GM12878 (cell line): ENCODE data around the gene CFAP58. TPM values are rescaled to one million over a fixed set of nuclear protein-coding genes. Genes with fewer than 3 reads are reported as not detected.

Experiments
- BCL3 ChIP-seq: IDR thresholded peaks from 2 replicates; pipeline ENCODE4 v1.6.1; 2011; ENCODE audit warnings: borderline replicate concordance, low read depth, mild to moderate bottlenecking, moderate library complexity, low read length; ENCODE audit not compliant: insufficient read depth, poor library complexity, severe bottlenecking
- BRCA1 ChIP-seq: IDR thresholded peaks from 2 replicates; pipeline ENCODE4 v1.6.1; 2011; ENCODE audit warnings: low read depth, low read length, improper control_type of control experiment
- CTCF ChIP-seq, 3 experiments: IDR thresholded peaks in 2 of 3; conservative IDR thresholded peaks in 1 of 3; 2 replicates each; pipeline ENCODE4 v1.5.1; 2011; ENCODE audit warnings: low read depth in 3 of 3, low read length in 3 of 3, mild to moderate bottlenecking in 3 of 3, control low read depth in 2 of 3, moderate library complexity in 2 of 3, inconsistent platforms in 1 of 3, mixed read lengths in 1 of 3; ENCODE audit not compliant: control insufficient read depth in 2 of 3, insufficient read depth in 1 of 3; ENCODE audit errors: extremely low read depth in 1 of 3
- HDAC2 ChIP-seq: fragments of 200-600 bp; sonication (generic); IDR thresholded peaks from 2 replicates; pipeline ENCODE4 v1.6.1; 2017
- HDGF ChIP-seq: fragments of 450-650 bp; IDR thresholded peaks from 2 replicates; pipeline ENCODE4 v1.6.1; 2016; ENCODE audit warnings: antibody characterized with exemption
- LARP7 ChIP-seq: fragments of 450-650 bp; IDR thresholded peaks from 2 replicates; pipeline ENCODE4 v1.6.1; 2017; ENCODE audit warnings: mild to moderate bottlenecking
- MAX ChIP-seq: IDR thresholded peaks from 2 replicates; pipeline ENCODE4 v1.6.1; 2012; ENCODE audit warnings: low read depth, low read length, improper control_type of control experiment
- MEF2A ChIP-seq: IDR thresholded peaks from 2 replicates; pipeline ENCODE4 v1.6.1; 2011; ENCODE audit warnings: low read depth, mild to moderate bottlenecking, low read length, moderate library complexity; ENCODE audit not compliant: insufficient read depth
- NFXL1 ChIP-seq: fragments of 450-650 bp; IDR thresholded peaks from 2 replicates; pipeline ENCODE4 v1.6.1; 2017; ENCODE audit warnings: antibody characterized with exemption, mild to moderate bottlenecking, borderline replicate concordance
- NR2C1 ChIP-seq: fragments of 450-650 bp; IDR thresholded peaks from 2 replicates; pipeline ENCODE4 v1.6.1; 2017; ENCODE audit warnings: antibody characterized with exemption, mild to moderate bottlenecking, moderate library complexity
- POLR2AphosphoS2 ChIP-seq: IDR thresholded peaks from 2 replicates; pipeline ENCODE4 v1.6.1; 2011; ENCODE audit warnings: low read depth, mild to moderate bottlenecking, low read length, improper control_type of control experiment, moderate library complexity
- RELB ChIP-seq: fragments of 450-650 bp; IDR thresholded peaks from 2 replicates; pipeline ENCODE4 v1.6.1; 2017; ENCODE audit warnings: low read depth, mild to moderate bottlenecking, moderate library complexity
- SIN3A ChIP-seq: IDR thresholded peaks from 2 replicates; pipeline ENCODE4 v1.6.1; 2012; ENCODE audit warnings: low read depth, low read length, improper control_type of control experiment
- TCF12 ChIP-seq: IDR thresholded peaks from 2 replicates; pipeline ENCODE4 v1.6.1; 2011; ENCODE audit warnings: low read depth, mild to moderate bottlenecking, low read length
- ZBTB33 ChIP-seq: fragments of 450-650 bp; IDR thresholded peaks from 2 replicates; pipeline ENCODE4 v1.6.1; 2017; ENCODE audit warnings: mild to moderate bottlenecking
- ZNF622 ChIP-seq: fragments of 450-650 bp; IDR thresholded peaks from 2 replicates; pipeline ENCODE4 v1.6.1; 2017; ENCODE audit warnings: mild to moderate bottlenecking, inconsistent platforms
- polyA plus RNA-seq, 11 experiments: library from polyadenylated mRNA; depleted of rRNA in 4 of 11; unstranded in 6 of 11; stranded (reverse) in 5 of 11; fragments of >200 nt; fragmentation: Nextera tagmentation in 4 of 11; fragmentation: Illumina TruSeq in 1 of 11; extraction: Ambion mirVana in 4 of 11; extraction: Trizol in 1 of 11; gene quantifications; 1 replicate in 1 of 11; 2 replicates in 10 of 11; pipeline versions ENCODE4 v1.2.1 to v1.2.3, GENCODE V29; 2011 to 2016; ENCODE audit warnings: inconsistent platforms in 2 of 11, missing spikeins in 2 of 11, low read depth in 1 of 11
- total RNA-seq, 4 experiments: library from RNA; depleted of rRNA in 3 of 4; stranded (reverse); fragments of >200 nt in 3 of 4; fragmentation: Illumina TruSeq in 1 of 4; extraction: Trizol in 1 of 4; gene quantifications; 2 replicates each; pipeline versions ENCODE4 v1.2.1 to v1.2.3, GENCODE V29; 2013 to 2021

CFAP58 gene
- total and polyA plus RNA-seq, 10 of the 15 experiments (the other 5 are each of a cell fraction or from before 2014, with no cell fraction given) = 0.03 to 0.35 (median 0.21) TPM

- TF ChIP-seq CTCF (IDR thresholded peaks at IDR 0.05 in 2 of 3, conservative IDR thresholded peaks at IDR 0.05 in 1 of 3; ENCODE audit: control insufficient read depth in 2 of 3, extremely low read depth in 1 of 3, insufficient read depth in 1 of 3, low read depth in 3 of 3, low read length in 3 of 3) (no peak), NR2C1 (no peak), MEF2A (no peak), LARP7 (no peak), MAX (0 out of 2 replicates have a peak, but pooled peaks have one; percentile 5), RELB (no peak), BRCA1 (no peak), SIN3A (no peak), ZBTB33 (no peak), NFXL1 (no peak), HDGF (no peak), ZNF622 (no peak), TCF12 (no peak), BCL3 (peak; percentile 15), HDAC2 (no peak), POLR2AphosphoS2 (no peak)
Measured at GRCh38 chr10:104336821-104337467, 16.7 kb upstream of the CFAP58 start (continued).
